Measurements from ENCODE around the gene MCMBP. TPM values are rescaled to one million over a fixed set of nuclear protein-coding genes. Genes with fewer than 3 reads are reported as not detected.
A peak's percentile ranks its signal among the peaks of the same experiment; 100 is the strongest.

Gene MCMBP
- polyA plus RNA-seq, 2 of the 4 experiments (the other 2 are of a cell fraction), result 57.3 to 113 TPM

DNA sequence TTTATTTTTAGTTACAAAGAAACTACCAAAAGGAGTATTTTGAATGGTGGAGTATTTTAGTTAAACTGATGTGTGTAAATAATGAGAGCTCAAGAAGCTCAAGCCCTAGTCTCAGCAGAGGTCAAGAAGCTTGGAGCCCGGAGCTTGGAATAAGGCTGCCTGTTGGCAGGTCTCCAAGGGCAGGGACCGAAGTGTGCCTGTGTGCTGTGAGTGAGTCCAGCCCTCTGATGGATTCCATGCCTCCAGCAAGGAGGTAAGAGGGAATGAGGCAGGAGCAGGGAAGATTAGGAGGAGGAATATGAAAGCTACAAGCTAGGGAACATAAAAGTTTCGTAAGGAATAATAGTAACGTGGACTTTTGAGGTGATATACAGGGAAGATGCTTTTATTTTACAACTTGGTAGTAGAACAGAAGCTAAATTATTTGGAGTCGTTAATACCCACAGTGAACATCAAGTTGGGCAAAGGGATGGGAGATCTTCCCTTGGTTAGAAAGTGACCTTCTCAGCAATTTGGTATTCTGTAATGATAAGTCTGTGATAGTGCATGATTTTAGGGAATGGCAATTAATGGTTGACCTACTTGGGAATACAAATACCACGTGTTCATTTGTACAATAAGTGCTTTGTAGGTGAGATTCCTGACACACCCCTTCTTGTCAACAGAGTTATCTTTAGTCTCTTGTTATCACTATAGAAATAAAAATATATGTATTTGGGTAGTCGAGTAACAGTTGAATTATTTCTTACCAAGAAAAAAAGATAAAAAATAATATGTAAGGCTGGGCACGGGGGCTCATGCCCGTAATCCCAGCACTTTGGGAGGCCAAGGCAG is 24.5 kb upstream of the MCMBP start:
- no peaks in the 10 kb centered on the region for H3K9me3 ChIP-seq
- peak in 1 of 2 experiments; percentile 36 for DNase-seq (ENCODE audit: low read depth in 1 of 2, low spot score in 1 of 2)
- H3K4me3 ChIP-seq, result no peak overlapping the region
- no peak for FAIRE-seq
- TF ChIP-seq KDM5A (IDR thresholded peaks at IDR 0.05) (no peak), KDM1A (IDR thresholded peaks at IDR 0.05; ENCODE audit: low read depth) (no peak), HOXB13 (CRISPR knock-in tag; IDR thresholded peaks at IDR 0.05; ENCODE audit: low read depth) (no peak), CEBPB (IDR thresholded peaks at IDR 0.05) (no peak), FOSB (CRISPR knock-in tag; IDR thresholded peaks at IDR 0.05) (no peak), HOXA7 (CRISPR knock-in tag; IDR thresholded peaks at IDR 0.05) (no peak), RCOR1 (IDR thresholded peaks at IDR 0.05; ENCODE audit: low read depth, low read length) (no peak), CBX2 (IDR thresholded peaks at IDR 0.05; ENCODE audit: borderline replicate concordance, low read depth) (no peak), NR3C1 (IDR thresholded peaks at IDR 0.05) (no peak), PHF8 (IDR thresholded peaks at IDR 0.05; ENCODE audit: borderline replicate concordance, low read depth) (no peak), MAZ (IDR thresholded peaks at IDR 0.05; ENCODE audit: borderline replicate concordance, low read depth, low read length) (no peak), TP53 (CRISPR knock-in tag; IDR thresholded peaks at IDR 0.05) (no peak), REST (IDR thresholded peaks at IDR 0.05) (no peak), CTCF (IDR thresholded peaks at IDR 0.05) (no peak), NPAS2 (CRISPR knock-in tag; IDR thresholded peaks at IDR 0.05; ENCODE audit: borderline replicate concordance) (no peak), POLR2AphosphoS2 (conservative IDR thresholded peaks at IDR 0.05; ENCODE audit: low read length) (no peak), ATOH8 (CRISPR knock-in tag; IDR thresholded peaks at IDR 0.05; ENCODE audit: low read depth) (no peak), ZSCAN20 (CRISPR knock-in tag; IDR thresholded peaks at IDR 0.05) (no peak), EHMT2 (IDR thresholded peaks at IDR 0.05; ENCODE audit: low read depth) (no peak), ESRRA (IDR thresholded peaks at IDR 0.05; ENCODE audit: borderline replicate concordance, low read length) (no peak)
- POLR2A ChIA-PET, result interaction anchor here (3.1 kb wide), 1 partner anchor 25 kb away, joined by 12 read pairs; the partner anchor contains the start of gene MCMBP
- CTCF ChIA-PET, result interaction anchor here (0.7 to 1.6 kb wide), 4 partner anchors 11 to 147 kb away, joined by 3 to 4 read pairs (median 3); no protein-coding TSS in a partner anchor
- 56% methylated on average over 9 of the region's 9 CpGs for WGBS (ENCODE audit: missing lambda C conversion rate)
- no peak overlapping the region for H3K27ac ChIP-seq
- H3K4me2 ChIP-seq, result peak overlapping the region; percentile 59
- no peak for ATAC-seq
- H3K4me1 ChIP-seq, result peaks cover 35% of the 10 kb centered on the region
